HepG2 (cell line): ENCODE data around the gene CDT1. TPM values are rescaled to one million over a fixed set of nuclear protein-coding genes. Genes with fewer than 3 reads are reported as not detected.
A peak's percentile ranks its signal among the peaks of the same experiment; 100 is the strongest.

Source experiments
- BCL6 ChIP-seq: IDR thresholded peaks from 2 replicates; pipeline ENCODE4 v1.6.1; 2016; ENCODE audit warnings: missing genetic modification reagents, missing compliant biosample characterization
- CCDC6 ChIP-seq: sonication (generic); formaldehyde crosslinking; IDR thresholded peaks from 2 replicates; pipeline ENCODE4 v1.8.1; 2022; ENCODE audit warnings: mild to moderate bottlenecking, missing genetic modification reagents, moderate library complexity
- FUBP1 ChIP-seq: sonication (generic); formaldehyde crosslinking; IDR thresholded peaks from 2 replicates; pipeline ENCODE4 v1.5.1; 2020; ENCODE audit warnings: missing genetic modification reagents, mild to moderate bottlenecking, borderline replicate concordance
- JARID2 ChIP-seq: sonication (generic); formaldehyde crosslinking; IDR thresholded peaks from 2 replicates; pipeline ENCODE4 v1.8.1; 2023; ENCODE audit warnings: missing genetic modification reagents, inconsistent platforms; ENCODE audit not compliant: insufficient replicate concordance
- KDM5B ChIP-seq: sonication (generic); formaldehyde crosslinking; IDR thresholded peaks from 2 replicates; pipeline ENCODE4 v1.4.0; 2020; ENCODE audit warnings: missing genetic modification reagents, mild to moderate bottlenecking, borderline replicate concordance
- PLRG1 ChIP-seq: fragments of 450-650 bp; conservative IDR thresholded peaks from 2 replicates; pipeline ENCODE4 v1.6.1; 2016
- TBX3 ChIP-seq: fragments of 450-650 bp; IDR thresholded peaks from 2 replicates; pipeline ENCODE4 v1.6.1; 2017; ENCODE audit warnings: antibody characterized with exemption, mild to moderate bottlenecking, inconsistent platforms, borderline replicate concordance
- TFDP1 ChIP-seq: IDR thresholded peaks from 2 replicates; pipeline ENCODE4 v1.6.1; 2016; ENCODE audit warnings: missing compliant biosample characterization, missing genetic modification reagents, borderline replicate concordance
- ZBTB26 ChIP-seq: IDR thresholded peaks from 2 replicates; pipeline ENCODE4 v1.6.1; 2016; ENCODE audit warnings: missing compliant biosample characterization, missing genetic modification reagents, borderline replicate concordance
- ZC3H4 ChIP-seq: sonication (generic); formaldehyde crosslinking; IDR thresholded peaks from 2 replicates; pipeline ENCODE4 v1.4.0; 2020; ENCODE audit warnings: missing genetic modification reagents, borderline replicate concordance
- ZNF253 ChIP-seq: sonication (generic); formaldehyde crosslinking; IDR thresholded peaks from 2 replicates; pipeline ENCODE4 v1.8.0; 2022; ENCODE audit warnings: mild to moderate bottlenecking, missing genetic modification reagents, borderline replicate concordance
- ZNF33B ChIP-seq: sonication (generic); formaldehyde crosslinking; IDR thresholded peaks from 2 replicates; pipeline ENCODE4 v1.5.1; 2020; ENCODE audit warnings: mild to moderate bottlenecking, missing genetic modification reagents
- ZNF616 ChIP-seq: sonication (generic); formaldehyde crosslinking; IDR thresholded peaks from 2 replicates; pipeline ENCODE4 v1.5.0; 2020; ENCODE audit warnings: low read depth, mild to moderate bottlenecking, missing genetic modification reagents
- ZNF670 ChIP-seq: sonication (generic); formaldehyde crosslinking; IDR thresholded peaks from 2 replicates; pipeline ENCODE4 v1.8.0; 2022; ENCODE audit warnings: mild to moderate bottlenecking, missing genetic modification reagents, borderline replicate concordance
- polyA plus RNA-seq, 8 experiments: library from polyadenylated mRNA; depleted of rRNA in 3 of 8; stranded (reverse) in 7 of 8; unstranded in 1 of 8; fragments of >200 nt; fragmentation: Illumina TruSeq in 4 of 8; extraction: Trizol in 4 of 8; gene quantifications; 2 replicates each; pipeline versions ENCODE4 v1.2.1 to v1.2.3, GENCODE V29; 2011 to 2016; ENCODE audit warnings: low read depth in 4 of 8, missing spikeins in 1 of 8, mixed read lengths in 1 of 8; ENCODE audit not compliant: insufficient read depth in 1 of 8
- total RNA-seq, 5 experiments: library from RNA; depleted of rRNA; stranded (reverse); fragments of >200 nt; fragmentation: Illumina TruSeq; extraction: Trizol; gene quantifications; 2 replicates each; pipeline ENCODE4 v1.2.3, GENCODE V29; 2016; ENCODE audit warnings: low read depth in 1 of 5
- TF ChIP-seq, protein P1 (sequence below): sonication (generic); formaldehyde crosslinking; IDR thresholded peaks from 2 replicates; pipeline ENCODE4 v1.8.1; 2023; ENCODE audit warnings: missing genetic modification reagents, mild to moderate bottlenecking, borderline replicate concordance
- TF ChIP-seq, protein P2 (sequence below): sonication (generic); formaldehyde crosslinking; IDR thresholded peaks from one replicate; pipeline ENCODE4 v1.5.1; 2020; ENCODE audit warnings: mild to moderate bottlenecking, missing genetic modification reagents; ENCODE audit errors: not compliant biosample characterization

CDT1 gene
- total and polyA plus RNA-seq, 2 of the 13 experiments (the other 11 are each of a cell fraction or from before 2014, with no cell fraction given), result 23.1 to 23.8 TPM

- TF ChIP-seq ZNF33B (CRISPR knock-in tag) (no peak), ZC3H4 (CRISPR knock-in tag) (0 out of 2 replicates have a peak, but pooled peaks have one; percentile 31), JARID2 (CRISPR knock-in tag) (peak; percentile 30), ZBTB26 (CRISPR knock-in tag) (peak; percentile 78), TBX3 (peak; percentile 90), ZNF616 (CRISPR knock-in tag) (peak; percentile 76; the same call in 1 of the 2 replicates), BCL6 (peak; percentile 92), KDM5B (CRISPR knock-in tag) (peak; percentile 69; the same call in 1 of the 2 replicates), ZNF670 (CRISPR knock-in tag) (no peak), TFDP1 (CRISPR knock-in tag) (peak; percentile 79; the same call in 1 of the 2 replicates), CCDC6 (CRISPR knock-in tag) (no peak), PLRG1 (no peak), ZNF253 (CRISPR knock-in tag) (no peak), FUBP1 (no peak)
- TF ChIP-seq, protein P1, sequence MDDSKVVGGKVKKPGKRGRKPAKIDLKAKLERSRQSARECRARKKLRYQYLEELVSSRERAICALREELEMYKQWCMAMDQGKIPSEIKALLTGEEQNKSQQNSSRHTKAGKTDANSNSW (CRISPR knock-in tag), result no peak
- TF ChIP-seq, protein P2, sequence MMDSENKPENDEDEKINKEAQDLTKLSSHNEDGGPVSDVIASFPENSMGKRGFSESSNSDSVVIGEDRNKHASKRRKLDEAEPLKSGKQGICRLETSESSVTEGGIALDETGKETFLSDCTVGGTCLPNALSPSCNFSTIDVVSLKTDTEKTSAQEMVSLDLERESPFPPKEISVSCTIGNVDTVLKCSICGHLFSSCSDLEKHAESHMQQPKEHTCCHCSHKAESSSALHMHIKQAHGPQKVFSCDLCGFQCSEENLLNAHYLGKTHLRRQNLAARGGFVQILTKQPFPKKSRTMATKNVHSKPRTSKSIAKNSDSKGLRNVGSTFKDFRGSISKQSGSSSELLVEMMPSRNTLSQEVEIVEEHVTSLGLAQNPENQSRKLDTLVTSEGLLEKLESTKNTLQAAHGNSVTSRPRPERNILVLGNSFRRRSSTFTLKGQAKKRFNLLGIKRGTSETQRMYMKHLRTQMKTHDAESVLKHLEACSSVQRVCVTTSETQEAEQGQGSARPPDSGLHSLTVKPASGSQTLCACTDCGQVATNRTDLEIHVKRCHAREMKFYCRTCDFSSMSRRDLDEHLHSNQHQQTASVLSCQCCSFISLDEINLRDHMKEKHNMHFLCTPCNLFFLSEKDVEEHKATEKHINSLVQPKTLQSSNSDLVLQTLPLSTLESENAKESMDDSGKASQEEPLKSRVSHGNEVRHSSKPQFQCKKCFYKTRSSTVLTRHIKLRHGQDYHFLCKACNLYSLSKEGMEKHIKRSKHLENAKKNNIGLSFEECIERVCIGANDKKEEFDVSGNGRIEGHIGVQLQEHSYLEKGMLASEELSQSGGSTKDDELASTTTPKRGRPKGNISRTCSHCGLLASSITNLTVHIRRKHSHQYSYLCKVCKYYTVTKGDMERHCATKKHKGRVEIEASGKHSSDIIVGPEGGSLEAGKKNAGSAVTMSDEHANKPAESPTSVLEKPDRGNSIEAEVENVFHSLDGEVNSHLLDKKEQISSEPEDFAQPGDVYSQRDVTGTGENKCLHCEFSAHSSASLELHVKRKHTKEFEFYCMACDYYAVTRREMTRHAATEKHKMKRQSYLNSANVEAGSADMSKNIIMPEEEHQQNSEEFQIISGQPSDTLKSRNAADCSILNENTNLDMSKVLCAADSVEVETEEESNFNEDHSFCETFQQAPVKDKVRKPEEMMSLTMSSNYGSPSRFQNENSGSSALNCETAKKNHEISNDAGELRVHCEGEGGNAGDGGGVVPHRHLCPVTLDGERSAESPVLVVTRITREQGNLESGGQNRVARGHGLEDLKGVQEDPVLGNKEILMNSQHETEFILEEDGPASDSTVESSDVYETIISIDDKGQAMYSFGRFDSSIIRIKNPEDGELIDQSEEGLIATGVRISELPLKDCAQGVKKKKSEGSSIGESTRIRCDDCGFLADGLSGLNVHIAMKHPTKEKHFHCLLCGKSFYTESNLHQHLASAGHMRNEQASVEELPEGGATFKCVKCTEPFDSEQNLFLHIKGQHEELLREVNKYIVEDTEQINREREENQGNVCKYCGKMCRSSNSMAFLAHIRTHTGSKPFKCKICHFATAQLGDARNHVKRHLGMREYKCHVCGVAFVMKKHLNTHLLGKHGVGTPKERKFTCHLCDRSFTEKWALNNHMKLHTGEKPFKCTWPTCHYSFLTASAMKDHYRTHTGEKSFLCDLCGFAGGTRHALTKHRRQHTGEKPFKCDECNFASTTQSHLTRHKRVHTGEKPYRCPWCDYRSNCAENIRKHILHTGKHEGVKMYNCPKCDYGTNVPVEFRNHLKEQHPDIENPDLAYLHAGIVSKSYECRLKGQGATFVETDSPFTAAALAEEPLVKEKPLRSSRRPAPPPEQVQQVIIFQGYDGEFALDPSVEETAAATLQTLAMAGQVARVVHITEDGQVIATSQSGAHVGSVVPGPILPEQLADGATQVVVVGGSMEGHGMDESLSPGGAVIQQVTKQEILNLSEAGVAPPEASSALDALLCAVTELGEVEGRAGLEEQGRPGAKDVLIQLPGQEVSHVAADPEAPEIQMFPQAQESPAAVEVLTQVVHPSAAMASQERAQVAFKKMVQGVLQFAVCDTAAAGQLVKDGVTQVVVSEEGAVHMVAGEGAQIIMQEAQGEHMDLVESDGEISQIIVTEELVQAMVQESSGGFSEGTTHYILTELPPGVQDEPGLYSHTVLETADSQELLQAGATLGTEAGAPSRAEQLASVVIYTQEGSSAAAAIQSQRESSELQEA (CRISPR knock-in tag), result no peak
Measured at GRCh38 chr16:88763502-88764053, 40.0 kb upstream of the CDT1 start (continued).
